ENCODE data around the gene SLC22A12.

Gene SLC22A12

DNA sequence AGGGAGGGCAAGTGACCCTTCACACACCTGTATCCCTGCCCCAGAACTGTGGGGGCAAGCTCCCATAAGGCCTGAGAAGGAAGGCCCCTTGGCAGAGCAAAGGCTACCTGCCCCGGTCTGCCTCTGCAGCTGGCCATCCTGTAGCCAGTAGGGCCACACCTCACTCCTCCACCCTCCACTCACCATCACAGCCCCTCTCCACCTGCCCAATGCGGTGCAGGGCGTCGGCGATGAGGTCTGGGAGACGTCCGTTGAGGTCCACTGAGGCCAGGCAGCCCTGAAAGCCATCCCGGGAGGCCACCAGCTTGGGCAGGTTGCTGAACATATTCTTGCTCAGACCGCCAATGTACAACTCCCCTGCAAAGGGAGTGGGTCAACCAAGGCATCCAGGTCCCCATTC is 57.5 kb downstream of the SLC22A12 start:
- DNase-seq (ENCODE audit: low read depth in 2 of 2): no peak

DNA sequence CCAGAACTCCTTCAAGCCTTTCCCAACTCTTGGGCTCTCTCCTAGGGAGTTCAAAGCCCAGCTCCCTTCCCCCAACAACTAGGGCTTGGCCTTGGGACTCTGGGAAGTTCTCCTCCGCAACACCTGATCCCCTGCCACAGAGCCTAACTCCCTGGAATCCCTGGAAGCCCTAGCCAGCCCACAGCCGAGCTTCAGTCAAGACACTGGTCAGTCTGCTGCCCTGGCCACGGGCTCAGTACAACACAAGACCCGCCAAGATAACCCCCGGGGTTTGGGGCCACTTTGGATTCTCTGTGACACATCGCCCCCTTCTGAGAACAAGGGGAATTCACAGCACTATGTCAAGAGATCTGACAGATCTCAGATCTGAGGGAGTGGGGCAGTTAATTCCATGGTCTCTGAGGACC is 58.3 kb downstream of the SLC22A12 start:
- DNase-seq (ENCODE audit: low read depth in 2 of 2): no peak

DNA sequence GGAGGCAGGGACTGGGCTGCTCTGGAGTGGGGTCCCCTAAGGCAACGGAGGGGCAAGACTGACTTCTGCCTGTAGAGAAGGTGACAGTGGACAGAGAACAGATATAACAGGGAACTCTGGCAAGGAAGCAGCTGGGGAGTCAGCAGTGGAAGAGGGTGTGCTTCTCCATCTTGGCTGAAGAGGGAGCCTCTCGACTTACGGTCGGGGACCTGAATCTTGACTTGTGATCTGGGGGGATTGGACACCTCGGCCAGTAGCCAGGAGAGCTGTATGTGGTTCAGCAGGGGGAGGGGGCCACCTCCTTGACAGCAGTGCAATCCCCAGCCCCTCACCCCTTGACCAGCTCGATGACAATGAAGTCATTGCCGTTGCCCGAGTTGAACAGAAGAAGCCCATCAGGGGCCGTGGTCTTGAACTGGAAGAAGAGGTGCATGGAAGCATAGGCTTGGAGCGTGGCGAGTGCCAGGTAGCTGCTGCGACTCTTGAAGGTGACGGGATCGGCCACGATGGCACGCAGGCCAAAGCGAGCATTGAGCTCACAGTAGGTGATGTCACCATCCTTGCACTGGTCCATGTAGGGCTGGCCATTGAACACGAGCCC is 60.0 kb downstream of the SLC22A12 start:
- DNase-seq (ENCODE audit: low read depth in 2 of 2): no peak

Data from stimulated activated CD4-positive, alpha-beta T cell treated with anti-CD3 and anti-CD28 coated beads, Interleukin-4, amount 100 ng/mL, for 48 hours (primary cell).